GM12891 (cell line): ENCODE results near the gene NT5C1A.

Experiments used
- DNase-seq: peaks from one replicate; pipeline ENCODE4 v3.0.0; 2011; ENCODE audit warnings: low spot score; ENCODE audit not compliant: insufficient read length
- FAIRE-seq: peaks from 2 replicates; lab custom pipeline; 2011; peaks lifted over from hg19 to GRCh38; lab: Jason Lieb, UNC
- PAX5 ChIP-seq: IDR thresholded peaks from 2 replicates; pipeline ENCODE4 v1.6.1; 2011; ENCODE audit warnings: low read length, moderate library complexity, mild to moderate bottlenecking; ENCODE audit not compliant: insufficient read depth, severe bottlenecking
- POLR2A ChIP-seq: IDR thresholded peaks from 2 replicates; pipeline ENCODE4 v1.6.1; 2011; ENCODE audit warnings: low read depth, low read length, control low read depth
- POLR2AphosphoS5 ChIP-seq: IDR thresholded peaks from 2 replicates; pipeline ENCODE4 v1.6.1; 2011; ENCODE audit warnings: low read depth, low read length, control low read depth
- POU2F2 ChIP-seq: IDR thresholded peaks from 2 replicates; pipeline ENCODE4 v1.6.1; 2011; ENCODE audit warnings: low read depth, mild to moderate bottlenecking, control low read depth, low read length, moderate library complexity
- SPI1 ChIP-seq: IDR thresholded peaks from 2 replicates; pipeline ENCODE4 v1.6.1; 2011; ENCODE audit warnings: low read depth, low read length, control low read depth
- TAF1 ChIP-seq: IDR thresholded peaks from 2 replicates; pipeline ENCODE4 v1.6.1; 2011; ENCODE audit warnings: low read depth, low read length, control low read depth

NT5C1A gene

DNA sequence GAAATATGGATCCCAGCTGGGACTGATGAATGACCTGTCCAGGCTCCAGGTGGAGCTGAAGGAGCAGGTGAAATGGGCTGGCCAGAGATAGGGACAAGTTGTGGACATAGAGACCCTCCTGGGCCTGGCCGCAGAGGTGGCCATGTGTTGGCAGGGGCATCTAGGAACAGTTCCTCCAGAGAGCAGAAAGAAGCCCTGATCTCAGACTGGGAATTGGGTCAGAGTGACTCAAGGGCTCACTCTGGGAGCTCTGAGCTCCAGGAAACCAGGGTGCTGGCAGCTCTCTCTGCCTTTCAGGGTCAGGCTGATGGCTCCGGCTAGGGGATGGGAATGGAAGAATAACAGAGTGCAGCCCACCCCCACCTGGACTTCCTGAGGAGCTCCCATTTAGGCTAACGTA is 3.0 kb downstream of the NT5C1A start:
- no peak for DNase-seq
- FAIRE-seq: no peak
- TF ChIP-seq POLR2A (no peak), POU2F2 (no peak), PAX5 (no peak), POLR2AphosphoS5 (no peak), SPI1 (no peak), TAF1 (no peak)

GRCh38 chr1:39668111-39668510 is 3.8 kb downstream of the NT5C1A start:
- DNase-seq (no peak), FAIRE-seq (no peak)

GRCh38 chr1:39666772-39667171 is 5.1 kb downstream of the NT5C1A start:
- FAIRE-seq: peak; percentile 96
- TF ChIP-seq POLR2AphosphoS5: no peak
- TF ChIP-seq POLR2A: no peak
- TF ChIP-seq SPI1: peak; percentile 92
- TF ChIP-seq POU2F2: peak; percentile 68
- TF ChIP-seq PAX5: peak; percentile 11
- peak; percentile 61 for DNase-seq

More at GRCh38 chr1:39668111-39668510, 3.8 kb downstream of the NT5C1A start:
- TF ChIP-seq PAX5 (no peak), SPI1 (no peak), TAF1 (no peak), POLR2AphosphoS5 (no peak), POLR2A (no peak), POU2F2 (no peak)

DNA sequence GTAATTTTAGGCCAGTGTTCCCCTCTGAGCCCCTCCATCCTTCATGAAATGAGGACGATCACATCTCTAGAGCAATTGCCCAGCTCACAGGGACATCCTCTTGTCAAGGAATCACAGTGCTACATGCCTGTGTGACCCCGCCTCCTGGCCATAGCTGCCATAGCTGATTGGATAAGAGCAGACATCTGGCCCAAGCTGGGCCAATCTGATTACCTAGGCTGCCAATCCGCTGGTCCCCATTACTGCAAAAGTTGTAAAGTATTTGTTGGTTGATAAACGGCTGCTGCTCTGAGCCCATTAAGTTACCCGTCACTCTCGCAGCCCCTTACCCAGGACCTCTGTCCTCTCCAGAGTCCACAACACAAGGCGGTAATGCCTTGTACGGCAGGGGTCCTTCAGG is 8.3 kb downstream of the NT5C1A start:
- FAIRE-seq (no peak), DNase-seq (no peak)
- TF ChIP-seq POLR2A (no peak), TAF1 (no peak)

- TF ChIP-seq SPI1: no peak
- no peak for TF ChIP-seq POU2F2
- TF ChIP-seq POLR2A: no peak
- TF ChIP-seq PAX5: no peak
- TF ChIP-seq TAF1: no peak
- no peak for TF ChIP-seq POLR2AphosphoS5
- no peak for FAIRE-seq
These were observed 9.0 kb downstream of the NT5C1A start for GRCh38 chr1:39662861-39663260.

DNA sequence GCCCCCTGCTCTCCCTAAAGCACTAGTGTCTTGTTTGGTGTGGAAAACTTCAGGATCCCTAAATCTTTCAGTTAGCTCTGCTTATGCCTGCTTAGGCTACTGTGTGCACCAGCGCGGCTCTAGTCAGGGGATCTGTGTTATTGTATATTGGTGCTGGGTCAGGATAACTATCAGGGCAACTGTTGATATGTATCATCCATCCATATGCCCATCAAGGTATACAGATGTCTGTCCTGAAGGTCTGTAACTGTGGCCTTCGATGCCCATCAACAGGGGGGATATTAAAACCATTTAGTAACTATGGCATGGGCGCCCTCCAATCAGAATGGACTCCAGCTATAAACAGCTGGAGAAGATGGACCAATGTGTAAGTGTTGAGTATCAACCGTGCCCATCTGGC is 12.4 kb downstream of the NT5C1A start:
- TF ChIP-seq POLR2A: no peak
- TF ChIP-seq POLR2AphosphoS5: no peak
- TF ChIP-seq SPI1: no peak
- no peak for TF ChIP-seq TAF1
- FAIRE-seq: no peak
- DNase-seq: no peak

More at GRCh38 chr1:39662861-39663260, 9.0 kb downstream of the NT5C1A start:
- DNase-seq: no peak

DNA sequence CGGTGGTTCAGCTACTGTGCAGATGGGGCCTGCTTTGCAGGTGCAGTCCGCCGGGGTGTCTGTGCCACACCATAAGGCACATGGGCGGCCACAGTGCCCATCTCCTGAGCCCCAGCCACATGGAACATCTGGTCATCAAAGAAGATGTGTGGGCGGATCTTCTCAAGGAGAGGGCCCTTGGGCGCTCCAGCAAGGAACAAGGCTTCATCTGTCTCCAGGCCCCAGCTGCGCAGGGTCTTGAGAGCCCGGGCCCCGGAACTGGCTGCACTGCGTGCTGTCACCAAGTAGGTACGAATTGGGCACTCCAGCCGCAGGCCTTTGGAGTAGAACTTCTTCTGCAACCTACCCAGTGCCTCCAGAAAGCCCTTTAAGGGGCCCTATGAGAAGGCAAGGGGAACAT is 12.8 kb downstream of the NT5C1A start:
- no peak for FAIRE-seq
- no peak for TF ChIP-seq POLR2AphosphoS5
- TF ChIP-seq POLR2A: no peak
- no peak for TF ChIP-seq POU2F2
- no peak for TF ChIP-seq TAF1
- TF ChIP-seq SPI1: no peak
- TF ChIP-seq PAX5: no peak
- no peak for DNase-seq

DNA sequence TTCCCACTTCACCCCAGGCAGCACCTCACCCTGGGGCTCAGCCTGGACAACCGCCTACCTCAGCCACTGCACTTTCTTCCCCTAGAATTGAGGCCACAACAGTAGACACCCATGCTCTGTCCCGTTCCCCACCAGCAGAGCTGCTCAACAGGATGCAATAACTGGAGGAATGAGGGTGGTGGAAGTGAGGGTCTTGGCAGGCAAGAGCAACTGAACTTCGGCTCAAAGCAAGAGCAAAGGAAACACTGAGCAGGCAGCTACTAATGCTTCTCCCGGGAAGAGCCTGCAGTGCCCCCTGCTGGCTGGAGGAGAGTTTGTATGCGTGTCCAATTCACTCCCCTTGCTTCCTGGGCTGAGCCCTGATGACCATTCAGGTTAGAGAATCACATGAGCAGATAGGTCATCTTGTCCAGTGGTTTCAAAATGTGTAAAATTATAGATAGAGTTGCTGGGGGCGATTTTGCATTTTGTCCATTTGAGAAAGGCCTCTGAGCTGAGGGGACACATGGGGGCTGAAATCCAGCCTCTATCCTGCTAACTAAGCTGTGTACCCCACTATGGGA is 13.9 kb downstream of the NT5C1A start:
- FAIRE-seq (peak; percentile 88), DNase-seq (peak; percentile 47)
- TF ChIP-seq SPI1 (no peak), POU2F2 (no peak), POLR2A (no peak), TAF1 (no peak), PAX5 (no peak), POLR2AphosphoS5 (no peak)

DNA sequence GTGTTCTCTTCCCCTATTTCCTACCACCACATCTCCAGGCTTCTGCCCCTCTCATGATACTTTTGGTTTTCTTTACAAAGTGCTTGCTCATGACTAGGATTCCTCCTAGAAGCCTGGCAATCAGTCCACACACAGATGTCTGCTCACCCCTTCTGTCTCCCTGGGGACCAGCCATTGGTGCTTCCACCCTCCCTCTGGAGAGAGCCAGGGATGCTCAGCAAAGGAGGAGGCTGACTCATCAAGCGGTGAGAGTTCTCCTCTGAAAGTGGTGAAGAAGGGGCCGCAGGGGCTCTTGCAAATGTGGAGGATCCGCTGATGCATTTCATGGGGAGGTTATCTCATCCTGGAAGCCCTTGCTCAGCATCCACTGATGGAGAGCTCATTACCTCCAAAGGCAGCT is 14.5 kb downstream of the NT5C1A start:
- DNase-seq (no peak), FAIRE-seq (no peak)
- TF ChIP-seq SPI1: no peak
- no peak for TF ChIP-seq POLR2AphosphoS5
- no peak for TF ChIP-seq PAX5
- TF ChIP-seq TAF1: no peak
- TF ChIP-seq POU2F2: no peak
- no peak for TF ChIP-seq POLR2A

DNA sequence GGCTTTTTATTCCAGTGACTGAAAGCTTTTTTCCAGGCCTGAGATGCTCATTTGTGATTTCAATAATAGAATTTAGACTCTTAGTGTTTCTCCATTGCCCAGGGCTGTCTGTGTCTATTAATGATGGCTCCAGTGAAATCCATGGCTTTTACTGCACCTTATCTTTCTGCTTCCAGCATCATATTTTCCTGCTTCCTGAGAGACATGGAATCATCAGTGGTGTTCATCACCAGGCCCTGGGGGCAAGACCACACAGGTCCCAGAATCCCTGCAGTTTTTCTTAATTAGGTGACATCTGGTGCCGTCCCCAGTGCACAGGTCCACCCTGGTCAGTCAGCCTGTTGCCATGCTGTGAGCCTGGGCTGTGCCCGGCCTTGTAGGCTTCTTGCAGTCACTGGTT is 15.5 kb downstream of the NT5C1A start:
- TF ChIP-seq TAF1 (no peak), POLR2AphosphoS5 (no peak), POU2F2 (no peak), POLR2A (no peak), PAX5 (no peak), SPI1 (no peak)

More for the DNA sequence above, 15.5 kb downstream of the NT5C1A start:
- FAIRE-seq (no peak), DNase-seq (no peak)
